HG03066 (cell line): Measurements from ENCODE around the gene LRP5.

Experiments used
- ATAC-seq: cut with Tn5 transposase; IDR thresholded peaks from one replicate; pipeline ENCODE4 v1.9.1; 2021; ENCODE audit warnings: low read depth; ENCODE audit not compliant: unreplicated experiment

The LRP5 gene

DNA sequence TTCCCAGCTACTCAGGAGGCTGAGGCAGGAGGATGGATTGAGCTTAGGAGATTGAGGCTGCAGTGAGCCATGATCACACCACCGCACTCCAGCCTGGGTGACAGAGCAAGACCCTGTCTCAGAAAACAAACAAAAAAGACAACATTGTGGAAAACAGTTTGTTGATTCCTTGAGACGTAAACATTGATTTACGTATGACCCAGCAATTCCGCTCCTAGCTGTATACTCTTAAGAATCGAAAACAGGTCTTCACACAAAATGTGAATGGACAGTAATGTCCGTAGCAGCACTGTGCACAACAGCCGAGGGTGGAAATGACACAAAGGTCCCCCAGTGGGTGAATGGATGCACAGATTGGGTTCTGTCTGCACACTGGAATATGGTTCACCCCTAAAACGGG lies 49.3 kb downstream of the LRP5 start:
- no peak for ATAC-seq

DNA sequence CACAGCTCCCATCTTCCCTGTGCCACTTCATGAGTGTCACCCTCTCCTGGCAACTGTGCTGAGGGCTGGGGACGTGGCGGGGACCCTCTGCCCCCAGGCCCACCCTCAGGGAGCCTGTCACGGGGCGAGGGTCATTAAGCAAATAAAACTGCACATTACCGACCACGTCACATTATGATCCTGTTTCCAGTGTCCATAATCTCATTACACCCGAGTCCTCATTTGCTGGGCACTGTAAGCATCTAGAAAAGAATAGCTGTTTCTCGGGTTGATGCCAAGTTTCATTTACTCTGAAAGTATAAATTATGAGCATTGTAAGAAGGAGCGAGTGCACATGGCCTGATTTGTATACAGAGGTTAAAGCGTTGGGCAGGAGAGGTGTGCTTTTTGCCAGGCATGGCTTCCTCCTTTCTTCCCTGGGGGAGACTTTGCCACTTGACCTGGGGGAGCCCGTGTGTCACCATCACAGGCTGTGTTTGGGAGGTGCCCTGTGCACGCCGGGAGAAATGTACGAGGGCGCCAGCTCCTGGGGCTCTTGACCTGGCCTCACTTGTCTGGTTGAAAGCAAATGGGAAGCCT lies 50.5 kb downstream of the LRP5 start:
- no peak for ATAC-seq

DNA sequence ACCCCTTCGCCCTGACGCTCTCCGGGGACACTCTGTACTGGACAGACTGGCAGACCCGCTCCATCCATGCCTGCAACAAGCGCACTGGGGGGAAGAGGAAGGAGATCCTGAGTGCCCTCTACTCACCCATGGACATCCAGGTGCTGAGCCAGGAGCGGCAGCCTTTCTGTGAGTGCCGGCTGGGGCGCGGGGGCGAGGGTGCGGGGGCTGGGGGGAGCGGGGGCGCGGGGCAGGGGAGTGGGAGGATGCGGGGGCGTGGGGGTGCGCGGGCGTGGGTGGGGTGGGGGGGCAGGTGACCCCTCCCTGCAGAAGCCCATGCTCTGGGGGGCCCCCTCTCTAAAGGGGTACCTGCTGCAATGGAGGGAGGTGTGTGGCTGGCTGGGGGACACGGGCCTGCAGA lies 51.4 kb downstream of the LRP5 start:
- no peak for ATAC-seq

DNA sequence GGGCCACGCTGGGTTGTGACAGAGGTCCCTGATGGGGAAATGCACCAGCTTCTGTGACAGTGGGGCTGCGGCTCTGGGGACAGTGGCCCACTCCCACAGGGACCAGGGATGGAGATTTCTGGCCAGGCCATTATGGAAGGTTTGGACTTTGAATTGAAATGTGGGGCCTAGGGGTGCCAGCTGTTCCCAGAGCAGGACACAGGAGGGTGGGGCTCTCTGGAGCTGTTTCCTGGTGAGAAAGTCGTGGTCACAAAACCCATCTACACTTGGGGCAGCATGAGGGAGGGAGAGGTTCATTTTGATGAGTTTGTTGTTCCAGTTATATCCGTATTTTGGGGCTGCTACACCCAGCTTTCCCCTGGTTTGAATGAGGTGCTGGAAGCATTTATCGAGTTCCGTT lies 52.2 kb downstream of the LRP5 start:
- no peak for ATAC-seq

DNA sequence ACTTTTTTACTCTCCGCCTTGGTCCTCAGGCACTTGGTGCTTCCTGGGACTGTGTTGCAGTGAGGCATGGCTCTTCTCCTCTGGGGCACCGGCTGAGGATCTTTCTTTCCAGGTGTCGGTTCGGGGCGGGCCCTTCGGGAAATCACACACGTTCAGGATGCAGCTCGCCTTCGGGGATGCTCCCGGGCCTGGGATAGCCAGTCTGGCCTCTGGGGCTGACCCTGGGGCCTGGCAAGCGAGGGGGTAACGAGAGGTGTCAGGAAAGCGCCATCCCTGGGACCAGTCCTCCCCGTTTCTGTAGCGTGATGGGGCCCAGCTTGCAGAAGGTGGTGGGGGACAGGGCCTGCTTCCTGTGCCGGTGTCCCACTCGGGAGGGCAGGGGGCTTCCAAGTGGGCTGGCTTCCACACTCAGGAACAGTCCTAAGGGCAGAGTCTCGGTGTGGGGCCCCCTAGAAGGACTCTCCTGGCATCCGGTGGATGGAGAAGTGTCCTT lies 53.6 kb downstream of the LRP5 start:
- no peak for ATAC-seq

DNA sequence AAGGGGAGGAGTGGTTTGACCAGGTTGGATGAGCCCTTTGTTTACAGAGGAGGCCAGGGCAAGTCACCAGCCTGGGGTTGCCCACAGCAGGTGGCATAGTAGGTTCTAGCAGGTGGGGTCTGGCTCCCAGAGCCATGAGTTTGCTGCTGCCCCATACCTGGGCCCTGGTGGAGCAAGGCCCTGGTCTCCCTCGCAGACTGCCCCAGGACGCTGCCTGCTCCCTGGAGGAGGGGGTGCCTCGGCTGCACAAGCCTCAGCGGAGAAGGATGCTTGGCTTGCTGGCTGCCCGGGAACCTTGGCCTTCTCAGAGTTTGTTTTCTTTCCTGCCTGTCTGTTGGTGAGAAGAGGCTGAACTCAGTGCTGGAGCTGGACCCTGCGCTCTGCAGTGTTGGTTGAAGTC lies 54.9 kb downstream of the LRP5 start:
- no peak for ATAC-seq

DNA sequence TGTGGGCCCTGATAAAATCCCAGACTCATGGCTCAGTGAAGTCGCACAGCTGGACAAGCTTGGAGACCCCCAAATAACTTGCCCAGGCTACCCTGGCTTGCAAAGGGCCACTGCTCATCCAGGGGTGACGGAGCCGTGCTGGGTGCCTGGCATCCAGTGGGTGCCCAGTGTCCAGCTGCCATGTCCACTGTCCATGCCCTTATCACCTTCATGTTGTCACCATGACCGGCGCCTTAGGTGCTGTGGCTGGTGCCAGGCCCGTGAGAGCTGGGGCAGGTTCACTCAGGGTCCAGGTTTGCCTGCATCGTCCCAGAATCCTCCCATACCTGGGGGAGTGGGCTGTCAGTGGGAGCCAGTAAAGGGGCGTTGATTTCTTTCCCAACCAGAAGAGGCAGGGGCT lies 57.4 kb downstream of the LRP5 start:
- no peak for ATAC-seq

DNA sequence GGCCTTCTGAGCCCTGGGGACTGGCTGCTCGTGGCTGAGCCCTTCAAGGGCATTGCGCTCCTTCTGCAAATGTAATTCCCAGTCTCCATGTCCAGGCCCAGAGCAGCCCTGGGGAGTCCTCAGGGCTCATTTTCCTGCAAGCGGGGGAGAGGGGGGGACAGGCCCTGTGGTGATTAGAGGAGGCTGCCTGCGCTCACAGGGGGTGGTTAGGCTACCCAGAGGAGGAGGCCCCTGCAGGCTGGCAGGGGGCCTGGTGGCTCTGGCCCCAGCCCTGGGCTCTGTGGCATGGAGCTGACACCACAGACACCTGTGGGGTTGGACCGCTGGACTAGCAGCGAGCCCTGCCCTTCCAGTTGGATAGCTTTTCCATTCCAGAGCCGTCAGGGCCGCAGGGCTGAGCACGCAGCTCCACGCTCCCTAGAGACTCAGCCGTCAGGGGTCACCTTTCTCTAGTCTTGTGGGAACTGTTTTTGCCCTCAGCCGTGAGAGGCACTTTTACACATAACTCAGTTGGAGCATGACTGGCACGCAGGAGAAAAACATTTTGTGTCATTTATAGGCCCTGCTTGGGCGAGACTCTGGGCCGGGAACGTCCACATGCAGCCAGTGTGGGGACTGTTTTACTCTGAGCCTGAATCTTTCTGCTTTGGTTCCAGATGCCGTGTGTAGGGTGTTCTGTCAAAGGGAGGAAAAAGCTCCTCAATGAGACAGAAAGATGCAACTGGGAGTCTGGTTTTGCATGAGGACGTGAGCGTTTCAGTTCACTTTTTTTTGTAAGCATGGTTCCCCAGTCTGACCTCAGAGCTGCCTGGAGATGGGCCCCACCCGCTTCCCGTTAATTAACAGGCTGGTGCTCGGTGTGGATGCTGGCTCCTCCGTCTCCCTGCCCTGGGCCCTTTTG lies 58.1 kb downstream of the LRP5 start:
- peak; percentile 88 for ATAC-seq

DNA sequence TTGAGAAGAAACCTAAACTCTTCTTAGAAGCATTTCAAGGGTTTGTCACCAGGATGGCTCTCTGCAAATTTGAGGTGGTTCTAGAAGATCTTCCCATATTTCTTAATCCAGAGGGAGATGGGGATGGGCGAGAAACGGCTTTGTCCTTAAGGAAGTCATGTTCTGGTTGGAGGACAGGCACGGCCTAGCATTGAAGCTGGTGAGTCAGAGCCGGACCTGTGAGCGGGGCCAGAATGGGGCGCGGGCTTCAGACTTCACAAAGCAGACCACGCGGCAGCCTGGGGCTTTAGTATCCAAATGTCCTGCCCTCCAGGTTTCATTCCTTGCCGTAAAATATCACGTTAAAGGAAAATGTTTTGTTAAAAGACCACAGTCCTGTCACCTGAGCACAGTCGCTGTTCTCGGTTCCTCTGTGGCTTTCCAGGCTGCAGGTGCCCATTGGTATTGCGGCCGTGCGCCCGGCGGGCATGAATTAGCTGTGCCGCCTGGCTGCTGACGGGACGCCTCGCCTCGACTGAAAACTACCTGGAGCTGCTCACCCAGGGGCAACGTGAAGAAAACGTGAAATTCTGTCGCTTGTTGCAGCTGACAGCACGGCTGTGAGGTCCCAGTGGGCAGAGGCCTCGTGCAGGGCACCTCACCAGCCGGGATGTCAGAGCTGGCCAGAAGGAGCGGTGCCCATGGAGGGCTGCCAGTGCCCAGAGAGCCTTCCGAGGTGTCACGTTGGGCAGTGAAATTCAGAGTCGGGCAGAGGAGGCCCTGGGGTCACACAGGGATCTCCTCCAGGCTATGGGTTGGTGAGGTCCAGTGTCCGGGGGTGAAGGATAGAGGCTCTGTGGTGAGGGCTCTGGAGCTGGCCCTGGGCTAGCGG lies 59.0 kb downstream of the LRP5 start:
- ATAC-seq = no peak

DNA sequence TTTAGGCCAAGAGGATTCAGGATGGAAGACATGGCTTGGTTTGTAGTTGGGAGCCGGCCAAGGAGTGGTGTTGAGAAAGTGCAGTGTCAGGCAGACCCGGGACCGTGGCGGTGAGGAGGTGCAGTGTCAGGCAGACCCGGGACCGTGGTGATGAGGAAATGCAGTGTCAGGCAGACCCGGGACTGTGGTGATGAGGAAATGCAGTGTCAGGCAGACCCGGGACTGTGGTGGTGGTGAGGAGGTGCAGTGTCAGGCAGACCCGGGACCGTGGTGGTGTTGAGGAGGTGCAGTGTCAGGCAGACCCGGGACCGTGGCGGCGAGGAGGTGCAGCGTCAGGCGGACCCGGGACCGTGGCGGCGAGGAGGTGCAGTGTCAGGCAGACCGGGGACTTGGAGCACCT lies 59.7 kb downstream of the LRP5 start:
- no peak for ATAC-seq

DNA sequence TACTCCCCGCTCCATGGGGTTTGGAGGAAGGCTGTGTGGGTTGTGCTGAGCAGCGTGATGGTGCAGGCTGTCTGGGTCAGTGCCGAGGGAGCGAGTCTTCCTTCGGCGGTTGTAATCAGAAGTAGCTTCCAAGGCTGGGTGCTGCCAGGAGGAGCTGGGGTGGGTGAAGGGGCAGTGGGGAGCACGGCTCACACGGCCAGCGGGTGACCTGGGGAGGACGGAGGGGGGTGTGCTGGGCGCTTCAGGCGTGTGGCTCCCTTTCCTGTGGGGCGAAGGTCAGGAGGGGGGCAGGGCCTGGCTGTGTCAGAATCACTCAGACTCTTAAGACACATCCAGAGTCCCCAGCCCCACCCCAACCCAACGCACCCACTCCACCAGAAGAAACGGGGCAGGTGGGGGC lies 60.2 kb downstream of the LRP5 start:
- ATAC-seq = no peak

DNA sequence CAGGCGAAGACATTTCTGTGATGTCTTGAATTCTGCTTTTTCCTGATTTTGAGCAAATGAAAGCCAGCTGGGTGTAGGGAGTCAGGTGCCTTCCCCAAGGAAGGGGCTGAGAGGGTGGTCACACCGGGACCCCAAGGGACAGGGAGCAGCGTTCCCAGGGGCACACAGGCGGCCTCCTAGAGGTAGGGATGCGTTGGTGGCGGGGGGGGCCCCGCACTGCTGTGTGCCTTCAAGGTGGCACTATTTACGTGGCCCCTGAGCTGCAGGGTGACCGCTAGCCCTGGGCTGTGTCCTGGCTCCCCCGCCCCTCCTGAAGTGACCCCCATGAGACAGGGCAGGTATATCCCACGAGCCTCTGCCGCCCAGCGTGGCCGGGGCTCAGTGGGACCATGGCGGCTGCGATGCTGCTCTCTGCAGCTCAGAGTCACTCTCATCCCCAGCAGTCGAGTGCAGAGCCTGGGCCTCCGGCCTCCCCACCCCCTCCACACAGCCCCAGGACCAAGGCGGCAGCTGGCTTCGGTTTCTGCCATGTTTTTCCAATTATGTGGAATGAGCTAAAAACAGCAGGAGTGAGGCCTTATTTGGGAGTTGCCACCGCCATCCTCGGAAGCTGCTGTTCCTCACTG lies 60.9 kb downstream of the LRP5 start:
- no peak for ATAC-seq

DNA sequence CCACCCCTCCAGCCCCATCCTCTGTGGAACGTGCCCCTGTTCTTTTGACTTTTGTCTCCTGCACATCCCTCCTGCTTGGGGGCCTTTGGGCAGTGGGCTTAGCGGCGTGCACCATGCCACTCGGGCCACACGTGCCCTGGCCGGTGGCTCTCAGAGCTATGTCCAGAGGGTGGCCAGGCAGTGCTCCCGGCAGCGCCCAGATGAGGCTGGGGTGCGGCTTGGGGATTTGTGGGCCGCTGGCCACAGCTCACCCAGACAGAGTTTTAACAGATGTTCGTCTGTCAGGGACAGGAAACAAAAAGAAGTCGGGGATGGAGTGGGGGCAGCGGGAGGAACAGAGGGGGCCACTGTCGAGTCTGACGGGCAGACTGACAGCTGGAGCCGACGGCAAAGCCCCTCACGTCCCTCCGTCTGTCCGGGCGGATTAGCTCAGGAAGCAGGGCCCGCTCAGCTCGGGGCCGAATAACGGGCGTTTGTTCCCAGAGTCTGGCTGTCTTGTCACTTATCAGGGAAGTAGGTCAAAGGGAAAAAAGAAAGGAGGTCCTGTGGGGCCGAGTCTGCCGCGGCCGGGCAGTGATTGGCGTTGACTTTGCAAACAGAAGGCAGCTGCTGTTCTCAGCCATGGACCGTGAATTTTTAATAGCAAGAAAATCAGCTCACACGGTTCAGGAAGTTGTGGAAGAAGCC lies 61.6 kb downstream of the LRP5 start:
- no peak for ATAC-seq

DNA sequence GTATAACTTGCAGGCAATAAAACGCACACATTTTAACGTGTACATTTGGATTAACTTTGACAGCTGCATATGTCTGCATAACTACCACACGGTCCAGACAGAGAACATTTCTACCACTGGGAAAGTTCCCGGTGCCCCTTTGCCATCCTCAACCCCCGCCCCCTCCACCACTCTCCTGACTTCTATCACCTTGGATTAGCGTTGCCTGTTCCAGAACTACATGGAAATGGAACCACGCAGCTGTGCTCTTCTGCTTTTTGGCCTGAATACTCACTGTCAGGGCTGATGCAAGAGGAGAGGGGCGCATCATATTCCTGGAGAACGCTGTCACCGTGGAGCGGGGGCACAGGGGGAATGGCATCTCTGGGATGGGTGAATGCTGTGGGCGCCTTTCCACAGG lies 62.1 kb downstream of the LRP5 start:
- no peak for ATAC-seq

DNA sequence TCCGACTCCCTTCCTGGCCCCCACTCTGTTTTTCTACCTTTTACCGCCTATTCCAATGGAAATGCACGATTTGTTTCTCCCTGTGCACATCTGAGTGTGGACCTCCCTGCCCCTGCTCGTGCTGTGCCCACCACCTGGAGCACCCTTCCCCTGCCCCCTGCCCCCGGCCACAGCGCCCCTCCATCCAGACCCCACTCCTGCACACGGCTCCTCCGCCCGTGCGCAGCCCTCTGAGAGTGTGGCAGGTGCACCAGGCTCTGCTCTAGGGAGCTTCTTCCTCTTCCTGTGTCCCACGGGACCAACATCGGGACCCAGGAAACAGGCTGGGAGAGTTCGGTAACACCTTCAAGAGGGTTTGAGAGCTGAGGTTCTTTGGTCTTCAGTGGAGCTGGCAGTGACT lies 62.9 kb downstream of the LRP5 start:
- ATAC-seq = no peak

DNA sequence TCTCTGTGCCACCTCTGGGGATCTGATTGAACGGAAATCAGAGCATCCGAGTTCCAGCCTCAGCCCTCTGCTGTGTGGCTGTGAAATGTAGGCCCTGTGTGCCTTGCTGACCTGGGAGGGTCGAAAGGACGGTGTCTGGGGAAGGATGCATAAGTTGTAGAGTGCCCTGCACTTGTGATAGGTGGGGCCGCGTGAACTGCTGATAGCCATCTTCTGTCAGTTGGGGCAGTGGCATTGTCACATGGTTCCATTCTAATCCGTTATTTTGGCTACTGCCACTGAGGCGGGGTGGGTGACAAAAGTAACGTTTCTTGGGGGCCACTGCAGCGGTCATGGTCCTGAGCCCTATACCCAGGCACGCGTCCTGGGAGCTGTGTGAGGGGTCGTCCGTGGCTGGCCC lies 63.4 kb downstream of the LRP5 start:
- ATAC-seq = no peak

DNA sequence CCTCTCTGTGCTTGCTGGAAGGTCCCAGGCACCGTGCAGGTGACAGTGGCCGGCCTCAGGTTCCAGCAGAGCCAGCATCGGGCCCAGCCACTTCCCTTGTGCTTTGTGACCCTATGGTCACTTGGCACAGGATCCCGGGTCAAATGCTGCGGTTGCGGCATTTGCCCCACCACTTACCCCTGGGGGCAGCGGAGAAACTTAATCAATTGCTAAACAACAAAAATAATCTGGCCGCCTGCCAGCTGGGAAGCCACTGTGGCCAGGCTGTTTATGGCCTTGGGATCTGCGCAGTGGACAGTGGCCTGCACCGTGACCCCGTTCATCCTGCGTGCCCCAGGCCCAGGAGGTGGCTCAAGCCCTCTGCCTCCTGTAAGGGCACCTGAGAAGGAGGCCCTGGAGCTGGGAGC lies 65.0 kb downstream of the LRP5 start:
- ATAC-seq = no peak

DNA sequence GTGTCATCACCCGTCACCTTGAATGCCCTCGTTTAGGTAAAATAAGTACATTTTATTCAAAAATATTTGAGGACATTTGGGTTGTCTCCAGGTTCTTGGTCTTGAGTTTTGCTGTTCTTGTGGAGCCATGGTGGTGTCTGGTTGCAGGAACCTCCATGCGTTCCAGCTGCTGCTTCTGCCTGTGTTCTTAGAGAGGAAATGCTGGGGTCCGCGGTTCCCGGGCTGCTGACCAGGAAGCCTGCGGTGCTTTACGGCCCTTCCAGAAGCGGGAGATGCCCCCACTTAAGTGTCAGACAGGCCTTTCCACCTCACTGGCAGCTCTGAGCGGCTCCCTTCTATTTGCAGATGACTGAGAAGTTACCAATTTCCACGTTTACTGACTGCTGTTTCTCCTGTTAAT lies 66.8 kb downstream of the LRP5 start:
- ATAC-seq = no peak

DNA sequence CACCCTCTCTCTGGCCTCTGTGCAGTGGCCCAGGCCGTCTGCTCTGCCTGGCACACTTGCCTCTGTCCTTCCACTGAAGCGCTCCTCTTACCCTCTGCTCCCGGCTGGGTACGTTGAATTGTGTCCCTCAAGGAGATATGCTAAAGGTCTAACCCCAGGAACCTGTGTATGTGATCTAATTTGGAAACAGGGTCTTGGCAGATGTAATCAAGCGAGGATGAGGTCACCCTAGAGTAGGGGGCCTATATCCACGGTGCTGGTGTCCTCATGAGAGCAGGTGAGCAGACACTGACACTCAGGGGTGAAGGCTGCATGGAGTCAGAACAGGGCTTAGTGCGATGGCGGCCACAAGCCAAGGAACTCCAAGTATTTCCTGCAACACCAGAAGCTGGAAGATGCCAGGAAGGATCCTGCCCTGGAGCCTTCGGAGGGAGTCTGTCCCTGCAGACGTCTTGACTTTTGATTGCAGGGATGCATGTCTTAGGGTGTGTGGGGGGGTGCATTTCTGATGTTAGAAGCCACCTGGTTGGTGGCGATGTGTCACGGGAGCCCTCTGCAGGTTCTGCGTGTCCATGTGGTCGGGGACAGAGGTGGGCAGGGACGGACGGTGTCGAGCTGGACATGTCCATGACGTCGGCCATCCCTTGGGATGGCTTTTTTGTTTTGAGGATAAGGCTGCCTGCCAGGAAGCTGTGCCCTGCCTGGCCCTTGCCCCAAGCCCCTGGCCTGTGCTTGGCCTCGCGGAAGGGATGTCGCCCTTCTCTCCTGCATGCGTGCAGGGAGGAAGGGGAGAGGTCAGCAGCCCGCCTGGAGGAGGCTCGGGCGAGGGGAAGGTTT lies 68.6 kb downstream of the LRP5 start:
- ATAC-seq = no peak
